CD4-positive, alpha-beta T cell (primary cell): Measurements from ENCODE around the gene NSUN5. TPM values are rescaled to one million over a fixed set of nuclear protein-coding genes. Genes with fewer than 3 reads are reported as not detected.
"Not testable (repeated sequence)": the region's sequence is repeated elsewhere in the genome, so short reads cannot be mapped to it uniquely, and the experiment has no call there.

Source experiments
- ATAC-seq: fragments of 200-7000 bp; cut with Tn5 transposase; one replicate; pipeline ENCODE4 v1.10.0; 2022; ENCODE audit warnings: mild to moderate bottlenecking; ENCODE audit not compliant: poor library complexity
- CTCF ChIA-PET: fragments of 350-600 bp; sonication (Branson Sonifier 250); formaldehyde crosslinking; loops from one replicate; lab custom pipeline; 2021; ENCODE audit warnings: antibody characterized with exemption, inconsistent platforms; lab: Charles Lee
- POLR2A ChIA-PET: fragments of 350-600 bp; sonication (Branson Sonifier 250); formaldehyde crosslinking; loops from one replicate; lab custom pipeline; 2021; ENCODE audit warnings: antibody characterized with exemption, inconsistent platforms; lab: Charles Lee
- DNase-seq, 14 experiments: peaks; one replicate each; pipeline ENCODE4 v3.0.0-alpha.2; 2013 to 2020; ENCODE audit warnings: mixed read lengths in 2 of 14
- H3K27ac ChIP-seq, 2 donors: one replicate each; pipeline versions ENCODE4 v1.5.1 to v1.7.0; 2013; ENCODE audit warnings: low read length in 2 of 2, low read depth in 1 of 2, mild to moderate bottlenecking in 1 of 2
- H3K27me3 ChIP-seq, 2 experiments: 1 replicate in 1 of 2; 2 replicates in 1 of 2; pipeline versions ENCODE4 v1.6.1 to v1.7.0; 2013; ENCODE audit warnings: low read length in 2 of 2, control low read depth in 1 of 2, mild to moderate bottlenecking in 1 of 2, moderate library complexity in 1 of 2; ENCODE audit not compliant: insufficient read depth in 2 of 2, control insufficient read depth in 1 of 2
- H3K36me3 ChIP-seq: one replicate; pipeline ENCODE4 v1.6.1; 2013; ENCODE audit warnings: low read length, control low read depth; ENCODE audit not compliant: insufficient read depth
- H3K4me1 ChIP-seq: one replicate; pipeline ENCODE4 v1.6.1; 2013; ENCODE audit warnings: low read length, control low read depth; ENCODE audit not compliant: insufficient read depth
- H3K4me3 ChIP-seq: one replicate; pipeline ENCODE4 v1.5.1; 2013; ENCODE audit warnings: mild to moderate bottlenecking, low read length, moderate library complexity
- H3K9me3 ChIP-seq, 2 experiments: 1 replicate in 1 of 2; 2 replicates in 1 of 2; pipeline versions ENCODE4 v1.6.1 to v1.7.0; 2013; ENCODE audit warnings: low read length in 2 of 2, mild to moderate bottlenecking in 2 of 2, control low read depth in 1 of 2, moderate library complexity in 1 of 2; ENCODE audit not compliant: control insufficient read depth in 1 of 2, insufficient read depth in 1 of 2
- H3K27ac Mint-ChIP-seq: one replicate; pipeline ENCODE4 v1.8.0; 2020; ENCODE audit warnings: mixed read lengths
- H3K27me3 Mint-ChIP-seq: one replicate; pipeline ENCODE4 v1.8.0; 2021; ENCODE audit warnings: mixed read lengths
- H3K36me3 Mint-ChIP-seq: one replicate; pipeline ENCODE4 v1.8.0; 2021; ENCODE audit warnings: low read depth, mixed read lengths
- H3K4me1 Mint-ChIP-seq: one replicate; pipeline ENCODE4 v1.8.0; 2021; ENCODE audit warnings: low read depth, mixed read lengths
- H3K4me3 Mint-ChIP-seq: one replicate; pipeline ENCODE4 v1.8.0; 2020; ENCODE audit warnings: mild to moderate bottlenecking, mixed read lengths
- H3K9me3 Mint-ChIP-seq: one replicate; pipeline ENCODE4 v1.8.0; 2020; ENCODE audit warnings: mixed read lengths
- CTCF ChIP-seq: fragments of 200-600 bp; IDR thresholded peaks from one replicate; pipeline ENCODE4 v1.8.0; 2022; ENCODE audit warnings: antibody characterized with exemption, mild to moderate bottlenecking
- intact Hi-C, 2 experiments: fragments of 100-400 bp; cut with DNase I in 1 of 2; cut with micrococcal nuclease in 1 of 2; formaldehyde crosslinking; loops; one replicate each; pipeline versions ENCODE4 v1.15.1 to v1.9.0; 2023 to 2025; cut with DNase I, micrococcal nuclease
- total RNA-seq, 174 experiments: library from RNA in 2 of 174; stranded (reverse) in 2 of 174; gene quantifications; one replicate each; pipeline ENCODE4 v1.2.3 and lab custom pipeline; 2021 to 2026

NSUN5 gene
- total RNA-seq, 2 experiments from 2014 or later: 31.2 to 32.6 TPM

GRCh38 chr7:73307436-73307835 is 1.2 kb downstream of the NSUN5 start:
- ChIA-PET CTCF (no interaction called here), POLR2A (no interaction called here)
- Mint-ChIP-seq H3K27me3 (no peaks in the 10 kb centered on the region), H3K4me3 (peak overlapping the region; percentile 98), H3K9me3 (no peaks in the 10 kb centered on the region), H3K36me3 (peaks cover 51% of the 10 kb centered on the region), H3K4me1 (peaks cover 37% of the 10 kb centered on the region), H3K27ac (peak overlapping the region; percentile 79)
- intact Hi-C loops: no loop called here
- Histone ChIP-seq H3K4me1 (peaks cover 24% of the 10 kb centered on the region), H3K27ac (no peak overlapping the region), H3K36me3 (peaks cover 49% of the 10 kb centered on the region), H3K9me3 (no peaks in the 10 kb centered on the region), H3K4me3 (peak overlapping the region; percentile 79), H3K27me3 (no peaks in the 10 kb centered on the region)
- no peak for TF ChIP-seq CTCF
- ATAC-seq: no peak
- DNase-seq: no peak

GRCh38 chr7:73304612-73305387 is 3.8 kb downstream of the NSUN5 start:
- DNase-seq, H3K27ac Mint-ChIP-seq, intact Hi-C loops, H3K27ac ChIP-seq, H3K9me3 Mint-ChIP-seq, H3K9me3 ChIP-seq, POLR2A ChIA-PET, H3K4me3 Mint-ChIP-seq, H3K27me3 Mint-ChIP-seq, ATAC-seq, CTCF ChIA-PET, H3K27me3 ChIP-seq, H3K4me3 ChIP-seq: not testable (repeated sequence)
- Mint-ChIP-seq H3K4me1 (peaks cover 37% of the 10 kb centered on the region), H3K36me3 (peaks cover 51% of the 10 kb centered on the region)
- peaks cover 24% of the 10 kb centered on the region for H3K4me1 ChIP-seq
- peaks cover 49% of the 10 kb centered on the region for H3K36me3 ChIP-seq

GRCh38 chr7:73304071-73304470 is 4.6 kb downstream of the NSUN5 start:
- POLR2A ChIA-PET: no interaction called here

More at GRCh38 chr7:73304071-73304470, 4.6 kb downstream of the NSUN5 start:
- CTCF ChIA-PET: no interaction called here
- H3K4me1 ChIP-seq: peaks cover 16% of the 10 kb centered on the region
- Mint-ChIP-seq H3K4me1 (peaks cover 32% of the 10 kb centered on the region), H3K9me3 (no peaks in the 10 kb centered on the region), H3K36me3 (peaks cover 51% of the 10 kb centered on the region), H3K4me3 (peak overlapping the region; percentile 7), H3K27me3 (no peaks in the 10 kb centered on the region), H3K27ac (no peak overlapping the region)
- H3K9me3 ChIP-seq: no peaks in the 10 kb centered on the region
- intact Hi-C loops: no loop called here
- H3K4me3 ChIP-seq: no peak overlapping the region
- no peak for TF ChIP-seq CTCF
- no peak for DNase-seq
- H3K36me3 ChIP-seq: peaks cover 49% of the 10 kb centered on the region
- H3K27me3 ChIP-seq: no peaks in the 10 kb centered on the region
- H3K27ac ChIP-seq: no peak overlapping the region
- ATAC-seq: no peak
